GM18858 (cell line): ENCODE results near the gene TF.

Source experiments
- ATAC-seq: cut with Tn5 transposase; IDR thresholded peaks from one replicate; pipeline ENCODE4 v1.9.1; 2021; ENCODE audit not compliant: unreplicated experiment

The TF gene

GRCh38 chr3:133746712-133747066 is 496 bp downstream of the TF start:
- no peak for ATAC-seq

DNA sequence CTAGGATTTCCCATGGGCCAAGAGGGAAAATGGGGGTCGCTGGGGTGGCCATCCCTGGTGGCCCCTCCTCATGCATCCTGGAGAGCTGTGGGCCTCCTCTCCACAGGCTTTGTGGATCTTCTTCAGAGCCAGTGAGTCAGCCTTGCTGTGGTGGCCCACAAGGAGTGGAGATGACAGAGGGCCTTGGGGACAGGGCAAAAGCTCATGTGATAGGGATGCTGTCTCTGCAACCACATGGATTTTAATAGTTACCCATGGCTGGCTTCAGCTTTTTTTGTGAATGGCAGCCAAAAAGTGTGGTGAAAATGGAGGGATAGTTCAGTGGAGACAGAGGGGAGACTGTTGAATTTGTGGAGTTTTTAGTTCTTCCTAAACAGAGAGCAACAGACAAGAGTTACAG is 1.2 kb downstream of the TF start:
- no peak for ATAC-seq

DNA sequence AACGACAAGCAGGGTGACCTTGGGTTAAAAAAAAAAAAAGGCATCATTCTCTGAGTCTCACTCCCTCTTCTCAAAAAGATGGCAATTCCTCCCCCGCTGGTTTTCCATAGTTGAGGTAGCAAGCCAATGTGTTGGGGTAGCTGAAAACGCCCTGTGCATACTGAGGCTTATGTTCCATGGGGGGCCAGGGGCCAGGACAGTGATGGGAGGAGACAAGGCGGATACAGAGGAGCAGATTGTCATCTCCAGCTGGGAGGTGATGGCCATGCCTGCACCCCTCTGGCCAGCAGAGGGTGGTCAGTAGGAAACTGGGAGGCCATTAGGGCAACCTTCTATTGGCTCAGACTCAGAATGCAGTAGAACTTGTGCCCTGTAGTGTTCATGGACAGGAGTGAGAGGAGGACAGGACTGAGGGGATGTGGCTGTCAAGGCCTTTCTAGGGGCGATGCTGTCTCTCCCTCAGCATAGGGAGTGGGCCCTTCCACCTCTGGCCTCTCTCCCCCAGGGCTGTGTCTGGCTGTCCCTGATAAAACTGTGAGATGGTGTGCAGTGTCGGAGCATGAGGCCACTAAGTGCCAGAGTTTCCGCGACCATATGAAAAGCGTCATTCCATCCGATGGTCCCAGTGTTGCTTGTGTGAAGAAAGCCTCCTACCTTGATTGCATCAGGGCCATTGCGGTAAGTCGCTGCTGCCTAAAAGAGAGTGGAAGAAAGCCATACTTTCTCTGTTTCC is 1.9 kb downstream of the TF start:
- no peak for ATAC-seq

- ATAC-seq = no peak
Measured at GRCh38 chr3:133749427-133750258, 3.5 kb downstream of the TF start.

DNA sequence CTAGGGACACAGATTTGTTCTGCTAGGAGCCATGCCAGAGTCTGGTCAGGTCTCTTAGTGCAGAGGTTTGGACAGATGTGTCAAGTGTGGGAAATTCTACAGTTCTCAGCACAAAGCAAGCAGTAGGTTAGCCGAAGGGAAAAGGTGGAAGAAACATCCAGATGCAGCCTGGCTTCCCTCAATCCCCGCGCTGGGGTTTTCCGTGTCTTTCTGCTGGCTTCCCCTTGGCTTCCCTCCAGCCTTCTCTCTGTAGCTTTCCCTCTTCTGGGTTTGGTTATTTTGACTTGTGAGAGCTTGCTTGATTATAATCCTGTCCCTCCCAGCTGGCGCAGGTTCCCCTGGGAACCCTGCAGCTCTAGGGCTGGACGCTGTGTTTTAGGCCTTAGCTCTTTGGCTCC is 4.1 kb downstream of the TF start:
- no peak for ATAC-seq

DNA sequence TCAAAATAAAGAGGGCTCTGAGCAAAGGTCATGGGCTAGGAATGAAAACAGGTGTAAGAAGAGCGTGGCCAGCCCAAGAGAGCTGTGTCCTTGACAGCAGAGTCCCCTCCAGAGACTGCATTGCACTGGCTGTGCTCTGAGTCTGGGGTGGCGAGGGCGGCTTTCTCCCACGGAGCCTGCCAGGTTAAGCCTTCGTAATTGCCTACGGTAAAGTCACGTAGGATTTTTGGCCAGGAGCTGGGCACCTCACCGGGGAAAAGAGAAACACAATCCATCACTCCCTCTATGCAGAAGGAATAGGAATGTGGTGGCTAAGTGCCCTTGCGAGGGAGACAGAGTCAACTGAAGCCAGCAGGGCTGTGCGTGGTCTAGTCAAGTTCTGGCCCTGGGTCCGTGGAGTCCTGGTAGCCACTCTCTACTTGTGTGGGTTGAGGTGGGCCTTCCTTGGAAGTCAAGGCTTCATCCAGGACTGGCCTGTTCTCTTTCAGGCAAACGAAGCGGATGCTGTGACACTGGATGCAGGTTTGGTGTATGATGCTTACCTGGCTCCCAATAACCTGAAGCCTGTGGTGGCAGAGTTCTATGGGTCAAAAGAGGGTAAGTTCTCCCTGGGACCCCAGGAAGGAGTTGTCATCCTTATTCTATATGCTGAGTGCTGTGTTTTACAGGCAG is 7.0 kb downstream of the TF start:
- no peak for ATAC-seq

- ATAC-seq = no peak
Measured at GRCh38 chr3:133753779-133754164, 7.6 kb downstream of the TF start.

- no peak for ATAC-seq
Measured at GRCh38 chr3:133754455-133754854, 8.3 kb downstream of the TF start.

DNA sequence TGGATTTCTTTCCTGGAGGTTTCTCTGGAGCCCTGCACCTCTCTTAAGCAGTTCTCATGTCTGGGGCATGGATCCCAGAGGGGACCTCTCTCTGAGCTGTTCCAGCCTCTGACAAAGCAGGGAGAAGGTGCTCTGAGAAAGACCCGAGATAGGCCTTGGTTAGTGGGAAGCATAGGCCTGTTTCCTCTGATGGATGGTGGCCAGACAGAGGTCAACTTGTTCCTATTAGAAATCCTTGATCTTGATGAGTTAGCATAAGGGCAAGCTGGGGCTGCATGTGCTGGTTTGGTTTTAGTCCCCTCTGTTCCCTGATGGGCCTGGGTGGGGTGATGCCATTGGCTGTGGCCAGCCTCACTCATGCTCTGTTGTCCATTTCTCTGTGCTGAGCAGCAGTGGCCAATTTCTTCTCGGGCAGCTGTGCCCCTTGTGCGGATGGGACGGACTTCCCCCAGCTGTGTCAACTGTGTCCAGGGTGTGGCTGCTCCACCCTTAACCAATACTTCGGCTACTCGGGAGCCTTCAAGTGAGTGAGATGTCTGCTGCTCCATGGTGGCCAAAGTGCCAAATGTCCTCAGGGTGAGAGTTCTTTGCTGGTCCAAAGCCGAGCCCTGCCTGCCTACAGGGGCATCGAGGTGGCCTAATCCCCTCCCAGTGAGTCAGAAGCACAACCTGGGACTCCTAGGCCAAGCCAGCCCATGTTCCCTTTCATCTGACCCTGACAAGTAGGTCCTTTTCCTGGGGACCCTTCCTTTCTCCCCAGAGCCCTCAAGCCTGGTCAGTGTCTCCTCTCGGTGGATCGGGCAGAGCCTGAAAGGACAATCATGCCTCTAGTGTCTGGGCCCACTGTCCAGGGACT is 9.0 kb downstream of the TF start:
- ATAC-seq = no peak

GRCh38 chr3:133756716-133757694 is 10.8 kb downstream of the TF start:
- ATAC-seq = no peak

DNA sequence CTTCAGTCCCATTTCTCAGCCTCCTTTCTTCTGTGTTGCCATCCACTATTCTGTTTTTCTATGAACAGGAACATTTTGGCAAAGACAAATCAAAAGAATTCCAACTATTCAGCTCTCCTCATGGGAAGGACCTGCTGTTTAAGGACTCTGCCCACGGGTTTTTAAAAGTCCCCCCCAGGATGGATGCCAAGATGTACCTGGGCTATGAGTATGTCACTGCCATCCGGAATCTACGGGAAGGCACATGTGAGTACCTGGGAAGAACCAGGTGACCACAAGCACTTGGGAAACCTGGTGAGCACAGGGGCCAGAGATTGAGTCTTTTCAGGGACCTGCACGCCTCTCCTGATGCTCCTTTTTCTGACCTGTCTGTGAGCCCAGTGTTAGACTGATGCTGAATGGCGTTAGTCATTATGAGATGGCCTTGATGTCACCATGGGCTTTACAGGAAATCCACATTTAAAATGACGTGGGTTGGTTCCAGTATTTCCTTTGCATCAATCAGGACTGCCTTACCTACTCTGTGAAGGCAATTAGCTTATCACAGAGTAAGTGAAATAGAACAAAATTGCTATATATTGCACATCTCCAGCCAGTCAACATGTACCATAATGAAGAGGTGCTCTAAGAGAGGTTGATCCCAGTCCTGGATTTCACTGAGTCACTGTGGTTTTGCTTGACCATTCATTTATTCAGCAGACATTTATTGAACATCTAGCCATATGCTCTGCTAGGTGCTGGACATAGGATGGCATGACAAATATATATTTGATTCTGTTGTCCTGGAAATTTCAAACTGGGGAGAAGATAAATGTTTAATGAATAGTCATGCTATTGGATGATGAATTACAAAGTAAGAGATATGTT is 11.7 kb downstream of the TF start:
- no peak for ATAC-seq

GRCh38 chr3:133758568-133758928 is 12.4 kb downstream of the TF start:
- ATAC-seq = no peak

GRCh38 chr3:133758964-133759739 is 13.0 kb downstream of the TF start:
- ATAC-seq = no peak

- no peak for ATAC-seq
Measured at GRCh38 chr3:133759740-133760305, 13.6 kb downstream of the TF start.

DNA sequence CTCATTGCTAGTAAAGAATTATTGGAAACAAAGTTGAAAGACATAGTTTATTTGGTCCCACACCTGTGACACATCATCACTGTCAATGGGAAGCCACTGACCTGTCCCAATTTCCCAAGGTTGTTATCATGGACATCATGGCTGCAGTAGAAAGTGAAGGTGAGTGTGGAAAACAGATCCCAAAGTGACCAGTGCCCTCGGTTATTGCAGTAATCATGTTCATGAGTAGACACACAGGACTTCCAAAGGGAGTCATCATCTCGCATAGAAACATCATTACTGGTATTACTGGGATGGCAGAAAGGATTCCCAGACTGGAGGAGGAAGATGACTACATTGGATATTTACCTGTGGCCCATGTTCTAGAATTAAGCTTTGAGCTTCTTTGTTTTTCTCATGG is 14.7 kb downstream of the TF start:
- ATAC-seq = no peak

DNA sequence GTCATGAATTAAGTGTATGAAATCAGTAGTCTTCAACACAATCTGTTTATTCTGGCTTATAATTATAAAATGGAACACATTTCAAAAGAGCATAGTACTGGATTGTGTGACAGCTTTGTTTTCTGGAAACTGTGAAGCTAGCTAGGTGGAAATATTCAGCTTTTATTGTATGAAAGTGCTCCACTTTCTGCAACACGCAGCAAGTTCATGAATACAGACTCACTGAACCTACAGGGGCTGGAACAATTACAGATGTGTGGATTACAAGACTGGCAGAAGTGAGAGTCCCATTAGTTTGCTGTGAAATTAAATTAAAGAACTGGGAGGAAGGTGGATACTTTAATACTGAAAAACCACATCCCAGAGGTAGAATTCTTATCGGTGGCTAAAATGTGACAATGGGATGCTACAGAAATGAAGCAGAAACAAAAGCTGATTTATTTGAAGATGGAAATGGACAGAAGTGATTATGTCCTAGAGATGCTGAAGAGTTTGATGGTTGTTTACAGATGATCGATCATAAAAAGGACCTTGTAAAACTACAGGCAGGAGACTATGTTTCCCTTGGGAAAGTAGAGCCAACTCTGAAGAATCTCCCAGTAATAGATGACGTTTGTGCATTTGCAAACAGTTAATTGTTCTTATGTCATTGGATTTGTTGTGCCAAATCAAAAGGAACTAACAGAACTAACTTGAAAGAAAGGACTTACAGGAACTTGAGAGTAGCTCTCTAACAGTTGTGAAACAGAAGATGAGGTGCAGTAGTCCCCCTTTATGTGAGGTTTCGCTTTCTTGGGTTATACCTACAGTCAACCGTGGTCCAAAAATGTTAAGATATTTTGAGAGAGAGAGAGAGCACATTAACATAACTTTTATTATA is 15.7 kb downstream of the TF start:
- no peak for ATAC-seq

DNA sequence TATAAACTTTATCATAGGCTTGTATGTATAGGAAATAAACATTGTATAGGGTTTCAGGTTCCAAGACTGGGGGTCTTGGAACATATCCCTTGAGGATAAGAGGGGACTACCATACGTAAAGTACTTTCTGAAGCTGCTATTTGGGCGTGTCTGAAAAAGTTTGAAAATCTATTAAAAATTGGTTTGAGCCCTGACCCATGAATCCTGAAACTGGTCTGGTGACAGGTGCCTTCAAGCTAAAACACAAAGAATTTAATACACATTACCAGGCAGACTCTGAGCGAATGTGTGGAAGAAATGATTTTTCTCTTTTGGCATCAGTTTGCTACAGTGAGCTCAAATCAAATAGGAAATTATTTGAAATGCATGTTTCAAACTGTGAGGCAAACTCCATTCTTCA is 16.3 kb downstream of the TF start:
- no peak for ATAC-seq
